Fibroblast of pulmonary artery (primary cell): ENCODE results near the gene RFX1.
"Not testable (repeated sequence)": the region's sequence is repeated elsewhere in the genome, so short reads cannot be mapped to it uniquely, and the experiment has no call there.

Experiments
- DNase-seq: peaks from one replicate; pipeline ENCODE4 v3.0.0-alpha.2; 2010; ENCODE audit warnings: low read depth
- H3K4me3 ChIP-seq: replicated peaks from 2 replicates; pipeline ENCODE4 v1.5.1; 2011; ENCODE audit warnings: low read depth, mild to moderate bottlenecking, control low read depth, low read length, moderate library complexity
- TF ChIP-seq, protein P1 (sequence below): IDR thresholded peaks from 2 replicates; pipeline ENCODE4 v1.5.1; 2011; ENCODE audit warnings: mild to moderate bottlenecking, control low read depth, low read length, inconsistent platforms; ENCODE audit errors: missing control alignments

RFX1 gene

DNA sequence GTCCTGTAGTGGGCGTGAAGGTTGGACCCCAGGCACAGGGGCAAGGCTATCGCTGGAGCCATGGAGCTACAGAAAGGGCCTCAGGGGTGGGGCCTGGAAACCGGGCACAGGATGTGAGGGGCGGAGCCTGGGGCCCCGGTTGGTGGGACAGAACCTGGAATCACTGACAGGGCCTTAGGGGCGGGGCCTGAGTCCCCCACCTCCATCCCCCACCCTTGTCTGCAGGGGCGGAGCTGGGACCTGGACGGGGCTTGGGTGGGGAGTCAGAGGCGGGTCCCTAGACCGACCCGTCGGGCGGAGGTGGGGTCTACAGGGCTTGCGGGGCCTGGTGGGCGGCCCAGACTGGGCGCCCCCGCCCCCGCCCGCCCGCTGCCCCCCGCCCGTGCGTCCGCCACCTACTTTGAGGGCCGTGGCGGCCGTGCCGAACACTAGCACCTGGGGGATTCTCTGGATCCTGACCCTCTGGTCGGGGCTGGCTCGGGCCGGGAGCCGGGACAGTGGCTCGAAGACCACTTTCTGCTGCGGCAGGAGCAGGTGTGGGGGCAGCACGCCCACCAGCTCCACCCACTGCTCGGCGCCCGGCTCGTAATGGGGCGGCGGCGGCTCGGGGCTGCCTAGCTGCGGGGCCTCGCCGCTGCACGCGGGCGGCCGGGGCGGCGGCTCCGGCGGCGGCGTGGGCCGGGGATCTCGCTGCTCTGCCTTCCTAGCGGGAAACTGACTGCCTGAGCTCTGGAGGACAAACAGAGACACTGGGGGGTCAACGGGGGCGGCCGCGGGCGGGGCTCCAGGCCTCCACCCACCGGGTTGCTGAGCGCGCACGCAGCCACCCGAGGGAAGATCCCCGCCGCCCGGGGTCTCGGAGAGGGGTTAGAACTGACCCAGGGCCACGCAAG lies 27.5 kb downstream of the RFX1 start:
- DNase-seq = peak; percentile 43
- TF ChIP-seq, protein P1, sequence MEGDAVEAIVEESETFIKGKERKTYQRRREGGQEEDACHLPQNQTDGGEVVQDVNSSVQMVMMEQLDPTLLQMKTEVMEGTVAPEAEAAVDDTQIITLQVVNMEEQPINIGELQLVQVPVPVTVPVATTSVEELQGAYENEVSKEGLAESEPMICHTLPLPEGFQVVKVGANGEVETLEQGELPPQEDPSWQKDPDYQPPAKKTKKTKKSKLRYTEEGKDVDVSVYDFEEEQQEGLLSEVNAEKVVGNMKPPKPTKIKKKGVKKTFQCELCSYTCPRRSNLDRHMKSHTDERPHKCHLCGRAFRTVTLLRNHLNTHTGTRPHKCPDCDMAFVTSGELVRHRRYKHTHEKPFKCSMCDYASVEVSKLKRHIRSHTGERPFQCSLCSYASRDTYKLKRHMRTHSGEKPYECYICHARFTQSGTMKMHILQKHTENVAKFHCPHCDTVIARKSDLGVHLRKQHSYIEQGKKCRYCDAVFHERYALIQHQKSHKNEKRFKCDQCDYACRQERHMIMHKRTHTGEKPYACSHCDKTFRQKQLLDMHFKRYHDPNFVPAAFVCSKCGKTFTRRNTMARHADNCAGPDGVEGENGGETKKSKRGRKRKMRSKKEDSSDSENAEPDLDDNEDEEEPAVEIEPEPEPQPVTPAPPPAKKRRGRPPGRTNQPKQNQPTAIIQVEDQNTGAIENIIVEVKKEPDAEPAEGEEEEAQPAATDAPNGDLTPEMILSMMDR = no peak
- H3K4me3 ChIP-seq = no peak overlapping the region

GRCh38 chr19:13977803-13978202 lies 28.3 kb downstream of the RFX1 start:
- no peak for DNase-seq
- no peak overlapping the region for H3K4me3 ChIP-seq
- TF ChIP-seq, protein P1 = no peak

DNA sequence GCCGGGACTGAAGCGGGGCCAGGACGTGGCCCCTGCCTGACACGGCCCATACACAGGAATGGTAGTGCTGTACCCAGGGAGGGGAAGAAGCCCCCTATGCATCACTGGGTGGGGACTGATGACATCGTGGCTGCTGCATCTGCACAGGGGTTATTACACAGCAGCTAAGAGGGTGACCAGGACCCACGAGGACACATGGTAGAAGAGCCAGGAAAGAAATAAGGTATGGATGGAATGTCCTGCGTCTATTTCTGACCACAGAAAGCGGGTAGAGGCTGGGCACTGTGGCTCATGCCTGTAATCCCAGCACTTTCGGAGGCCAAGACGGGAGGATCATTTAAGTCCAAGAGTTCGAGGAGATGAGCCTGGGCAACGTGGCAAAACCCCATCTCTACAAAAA lies 29.7 kb downstream of the RFX1 start:
- no peak overlapping the region for H3K4me3 ChIP-seq
- TF ChIP-seq, protein P1 = no peak
- no peak for DNase-seq

- H3K4me3 ChIP-seq = no peak overlapping the region
- DNase-seq = no peak
- TF ChIP-seq, protein P1 = no peak
Observed at GRCh38 chr19:13975870-13976269, 30.2 kb downstream of the RFX1 start.

- no peak overlapping the region for H3K4me3 ChIP-seq
- TF ChIP-seq, protein P1 = no peak
- peak; percentile 23 for DNase-seq
Observed at GRCh38 chr19:13974073-13974472, 32.0 kb downstream of the RFX1 start.

DNA sequence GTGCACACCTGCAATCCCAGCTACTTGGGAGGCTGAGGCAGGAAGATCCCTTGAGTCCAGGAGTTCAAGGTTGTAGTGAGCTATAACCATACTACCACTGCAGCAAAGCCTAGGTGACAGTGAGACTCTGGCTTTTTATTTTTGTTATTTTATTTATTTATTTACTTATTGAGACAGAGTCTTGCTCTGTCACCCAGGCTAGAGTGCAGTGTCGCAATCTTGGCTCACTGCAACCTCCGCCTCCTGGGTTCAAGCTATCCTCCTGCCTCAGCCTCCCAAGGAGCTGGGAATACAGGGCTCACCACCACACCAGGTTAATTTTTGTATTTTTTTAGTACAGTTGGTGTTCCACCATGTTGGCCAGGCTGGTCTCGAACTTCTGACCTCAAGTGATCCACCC lies 32.6 kb downstream of the RFX1 start:
- DNase-seq, H3K4me3 ChIP-seq: not testable (repeated sequence)

DNA sequence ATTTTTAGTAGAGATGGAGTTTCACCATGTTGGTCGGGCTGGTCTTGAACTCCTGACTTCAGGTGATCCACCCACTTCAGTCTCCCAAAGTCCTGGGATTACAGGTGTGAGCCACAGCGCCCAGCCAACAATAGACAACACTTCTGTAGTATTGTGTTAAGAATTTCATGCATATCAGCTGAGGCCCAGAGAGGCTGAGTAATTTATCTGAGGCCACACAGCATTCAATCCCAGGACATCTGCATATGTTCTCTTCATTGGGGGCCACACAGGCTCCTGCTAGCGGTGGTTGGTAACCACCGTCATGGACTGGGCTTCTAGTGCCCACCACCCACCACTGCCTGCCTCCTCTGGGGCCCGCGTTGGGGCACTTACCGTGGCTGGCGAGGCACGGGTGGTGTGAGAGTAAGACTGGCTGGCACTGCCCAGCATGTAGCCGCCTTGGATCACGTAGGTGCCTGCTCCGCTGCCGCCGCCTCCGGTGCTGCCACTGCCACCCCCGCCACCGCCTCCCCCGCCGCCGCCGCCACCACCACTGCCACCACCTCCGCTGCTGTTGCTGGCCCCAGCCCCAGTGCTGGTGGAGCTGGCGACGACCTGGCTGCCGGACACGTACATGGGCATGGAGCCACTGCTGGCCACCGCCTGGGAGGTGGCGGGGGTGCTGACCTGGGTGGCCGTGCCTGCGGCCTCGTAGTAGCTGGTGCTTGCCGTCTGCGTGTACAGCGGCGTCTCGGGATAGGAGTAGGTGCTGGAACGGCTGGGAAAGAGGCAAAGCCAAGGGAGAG lies 33.6 kb downstream of the RFX1 start:
- TF ChIP-seq, protein P1 = no peak

GRCh38 chr19:13971868-13972267 lies 34.3 kb downstream of the RFX1 start:
- H3K4me3 ChIP-seq, DNase-seq: not testable (repeated sequence)

More for the DNA sequence above, 33.6 kb downstream of the RFX1 start:
- H3K4me3 ChIP-seq = no peak overlapping the region
- DNase-seq = no peak
